ENCODE data around the gene POLRMT.

Gene POLRMT

GRCh38 chr19:663682-664117, 30.4 kb upstream of the POLRMT start:
- in situ Hi-C loops (cut with HindIII; ENCODE audit: low sequenced_read_pairs) = no loop called here

GRCh38 chr19:662962-663681, 29.8 kb upstream of the POLRMT start, which contains the start of gene RNF126:
TSS of gene RNF126 (minus strand) at chr19:663214. CDS start at chr19:663121, 93 bp downstream.
- in situ Hi-C loops (cut with HindIII; ENCODE audit: low sequenced_read_pairs) = no loop called here

GRCh38 chr19:662207-662961, 29.0 kb upstream of the POLRMT start:
- in situ Hi-C loops (cut with HindIII; ENCODE audit: low sequenced_read_pairs) = no loop called here

GRCh38 chr19:661427-662196, 28.3 kb upstream of the POLRMT start:
- in situ Hi-C loops (cut with HindIII; ENCODE audit: low sequenced_read_pairs) = no loop called here

GRCh38 chr19:660793-661426, 27.6 kb upstream of the POLRMT start:
- in situ Hi-C loops (cut with HindIII; ENCODE audit: low sequenced_read_pairs) = no loop called here

GRCh38 chr19:658916-659839, 25.8 kb upstream of the POLRMT start:
- in situ Hi-C loops (cut with HindIII; ENCODE audit: low sequenced_read_pairs) = no loop called here

- in situ Hi-C loops (cut with HindIII; ENCODE audit: low sequenced_read_pairs) = no loop called here
Measured at GRCh38 chr19:658059-658839, 24.9 kb upstream of the POLRMT start.

- in situ Hi-C loops (cut with HindIII; ENCODE audit: low sequenced_read_pairs) = no loop called here
Measured at GRCh38 chr19:657611-658010, 24.3 kb upstream of the POLRMT start.

GRCh38 chr19:656751-657559, 23.6 kb upstream of the POLRMT start:
- in situ Hi-C loops (cut with HindIII; ENCODE audit: low sequenced_read_pairs) = no loop called here

- in situ Hi-C loops (cut with HindIII; ENCODE audit: low sequenced_read_pairs) = no loop called here
Measured at GRCh38 chr19:655691-656090, 22.4 kb upstream of the POLRMT start.

GRCh38 chr19:653425-653824, 20.1 kb upstream of the POLRMT start:
- in situ Hi-C loops (cut with HindIII; ENCODE audit: low sequenced_read_pairs) = no loop called here

- in situ Hi-C loops (cut with HindIII; ENCODE audit: low sequenced_read_pairs) = no loop called here
Measured at GRCh38 chr19:652467-653389, 19.4 kb upstream of the POLRMT start.

GRCh38 chr19:651991-652390, 18.7 kb upstream of the POLRMT start:
- in situ Hi-C loops (cut with HindIII; ENCODE audit: low sequenced_read_pairs) = no loop called here

- in situ Hi-C loops (cut with HindIII; ENCODE audit: low sequenced_read_pairs) = no loop called here
Measured at GRCh38 chr19:651114-651818, 17.9 kb upstream of the POLRMT start.

- in situ Hi-C loops (cut with HindIII; ENCODE audit: low sequenced_read_pairs) = no loop called here
Measured at GRCh38 chr19:650121-650520, 16.8 kb upstream of the POLRMT start.

- in situ Hi-C loops (cut with HindIII; ENCODE audit: low sequenced_read_pairs) = no loop called here
Measured at GRCh38 chr19:648904-649801, 15.8 kb upstream of the POLRMT start.

Data from DLD1 (cell line).